ENCODE data around the gene ETV3. TPM values are rescaled to one million over a fixed set of nuclear protein-coding genes. Genes with fewer than 3 reads are reported as not detected.
"Not testable (repeated sequence)": the region's sequence is repeated elsewhere in the genome, so short reads cannot be mapped to it uniquely, and the experiment has no call there.

Gene ETV3
- total RNA-seq, 1 experiment from 2014 or later: 7.9 TPM

DNA sequence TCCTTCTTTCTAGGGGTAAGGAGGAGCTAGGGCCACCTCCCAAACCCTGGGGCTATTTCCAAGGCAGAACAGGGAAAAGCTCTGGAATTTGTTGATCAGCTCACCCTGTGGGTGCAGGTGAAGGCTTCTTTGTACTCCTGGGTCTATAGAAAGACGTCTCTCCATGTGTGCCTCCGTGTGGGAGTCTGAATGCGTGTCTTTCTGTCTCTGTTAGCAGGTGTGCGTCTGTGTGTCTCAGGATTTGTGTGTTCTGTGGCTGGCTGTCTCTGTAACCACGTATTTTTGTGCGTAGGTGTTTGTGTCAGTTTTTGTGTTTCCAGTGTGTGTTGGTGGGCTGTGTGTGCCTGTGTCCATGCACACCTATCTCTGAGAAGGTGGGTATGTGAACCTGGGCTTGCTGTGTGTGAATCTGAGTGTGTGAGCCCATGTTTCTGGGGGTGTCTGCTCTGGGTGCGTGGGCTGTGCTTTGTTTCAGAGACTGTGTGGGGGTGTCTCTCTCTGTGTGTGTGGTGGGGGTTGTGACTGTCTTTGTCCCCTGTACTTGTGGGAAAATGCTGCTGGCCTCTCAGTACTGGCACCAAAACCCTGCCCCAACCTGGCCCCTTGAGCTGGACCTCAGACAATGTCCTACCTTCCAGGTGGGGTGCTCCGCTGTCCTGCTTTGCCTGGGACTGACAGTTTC, 25.9 kb downstream of the ETV3 start:
- DNase-seq (ENCODE audit: low read depth): no peak

DNA sequence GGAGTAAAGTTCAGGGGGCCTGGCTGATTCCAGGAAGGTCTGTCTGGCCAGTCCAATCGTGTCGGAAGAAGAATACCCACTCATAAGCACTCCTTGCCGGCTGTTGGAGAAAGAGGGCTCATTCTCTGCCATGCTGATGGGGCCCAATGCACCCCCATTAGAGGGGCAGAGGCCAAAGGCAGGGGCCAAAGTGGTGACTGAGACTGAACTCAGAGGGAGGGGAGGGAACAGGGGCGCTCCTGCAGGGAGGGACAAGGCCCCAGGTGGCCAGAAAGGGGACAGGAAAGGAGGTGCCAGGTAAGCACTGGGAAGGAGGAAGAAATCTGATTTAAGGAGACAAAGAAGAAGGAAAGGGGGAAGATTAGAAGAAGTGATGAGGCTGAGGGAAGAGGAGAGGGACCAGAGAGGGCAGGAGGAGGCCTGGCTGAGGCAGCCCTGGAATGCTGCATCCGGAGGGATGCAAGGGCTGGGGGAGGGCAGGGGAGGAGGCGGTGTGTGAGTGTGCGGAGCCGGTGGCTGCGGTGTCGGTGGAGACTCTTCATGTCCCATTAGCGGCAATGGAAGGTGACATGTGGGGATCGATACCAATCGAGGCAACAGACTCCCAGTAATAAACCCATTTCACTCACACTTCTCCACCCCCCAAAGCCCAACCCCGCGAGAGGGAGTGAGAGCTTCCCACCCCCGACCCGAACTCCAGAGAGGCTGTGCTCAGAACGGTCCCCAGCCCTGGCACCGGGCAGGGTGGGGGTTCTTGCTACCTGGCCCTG, 26.6 kb downstream of the ETV3 start:
- no peak for DNase-seq (ENCODE audit: low read depth)

DNA sequence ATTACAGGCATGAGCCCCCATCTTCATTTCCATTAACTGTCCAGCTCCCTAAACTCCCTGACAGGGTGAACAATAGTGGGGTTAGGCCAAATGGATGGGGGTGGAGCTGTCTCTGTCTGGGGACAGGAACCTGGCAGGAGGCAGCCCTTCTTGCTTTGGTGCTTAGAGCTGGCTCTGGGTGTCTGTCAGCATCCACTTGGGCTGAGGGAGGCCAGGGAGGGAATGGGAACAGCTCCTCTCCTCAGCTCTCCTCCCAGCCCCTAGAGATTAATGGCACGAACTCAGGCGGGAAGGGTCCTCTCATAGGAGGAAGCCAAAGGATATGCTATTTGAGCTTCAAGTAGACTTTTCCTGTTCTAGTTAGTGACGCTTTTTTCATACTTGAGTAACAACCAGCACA, 27.5 kb downstream of the ETV3 start:
- no peak for DNase-seq (ENCODE audit: low read depth)

DNA sequence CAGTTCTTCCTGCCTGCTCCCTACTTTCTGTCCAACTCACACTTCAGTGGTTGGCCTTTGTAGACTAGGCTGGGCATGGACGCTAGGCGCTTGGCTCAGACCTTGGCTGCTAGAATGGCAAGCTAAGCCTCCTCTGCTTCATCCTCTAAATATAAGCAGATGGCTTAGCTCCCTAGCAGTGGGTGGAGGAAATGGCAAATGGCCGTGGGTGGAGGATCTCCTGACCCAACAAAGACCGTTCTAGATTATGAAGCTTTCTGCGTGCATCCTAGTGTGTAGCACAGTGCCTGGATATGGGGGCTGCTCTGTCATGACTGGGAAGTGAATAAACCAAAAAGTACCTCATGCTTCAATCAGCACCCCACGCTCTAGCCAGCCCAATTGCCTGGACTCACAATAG, 28.2 kb downstream of the ETV3 start:
- no peak for DNase-seq (ENCODE audit: low read depth)

DNA sequence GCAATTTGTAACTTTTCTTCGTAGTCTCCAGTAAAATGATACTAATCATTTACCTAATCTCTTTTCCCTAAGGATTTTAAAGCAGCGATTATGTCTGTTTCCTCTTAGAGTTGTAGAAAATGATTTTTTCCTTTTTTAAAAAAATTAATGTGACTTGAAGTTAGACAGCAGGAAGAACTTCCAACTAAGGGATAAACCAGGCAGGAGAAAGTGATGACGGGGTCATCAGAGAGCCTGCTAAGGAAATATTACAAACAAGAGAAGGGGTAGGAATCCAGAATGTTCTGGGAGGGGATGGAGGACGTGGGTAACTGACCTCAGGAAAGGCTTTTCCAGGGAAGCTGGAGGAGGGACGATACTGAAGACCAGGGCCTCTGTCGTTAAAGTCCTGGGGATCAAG, 29.7 kb downstream of the ETV3 start:
- no peak for DNase-seq (ENCODE audit: low read depth)

DNA sequence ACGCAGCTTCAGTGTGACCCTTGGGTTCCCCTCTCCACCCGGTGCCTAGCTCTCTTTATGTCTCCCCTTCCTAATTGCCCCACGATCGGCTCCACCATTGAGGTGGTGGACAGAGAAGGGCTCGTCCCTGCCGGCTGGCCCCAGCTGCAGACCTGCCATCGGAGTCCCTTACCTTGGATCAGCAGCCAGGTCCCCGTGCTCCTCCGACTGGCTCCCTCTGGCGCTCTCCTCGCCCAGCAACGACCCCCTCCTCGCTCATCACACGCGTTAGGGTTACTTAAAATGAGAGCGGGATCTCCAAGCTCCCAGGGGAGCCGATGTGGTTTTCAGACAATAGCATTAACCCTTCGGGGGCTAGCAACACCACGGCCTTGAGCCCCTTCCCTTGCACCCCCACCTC, 30.5 kb downstream of the ETV3 start:
- DNase-seq (ENCODE audit: low read depth): no peak

DNA sequence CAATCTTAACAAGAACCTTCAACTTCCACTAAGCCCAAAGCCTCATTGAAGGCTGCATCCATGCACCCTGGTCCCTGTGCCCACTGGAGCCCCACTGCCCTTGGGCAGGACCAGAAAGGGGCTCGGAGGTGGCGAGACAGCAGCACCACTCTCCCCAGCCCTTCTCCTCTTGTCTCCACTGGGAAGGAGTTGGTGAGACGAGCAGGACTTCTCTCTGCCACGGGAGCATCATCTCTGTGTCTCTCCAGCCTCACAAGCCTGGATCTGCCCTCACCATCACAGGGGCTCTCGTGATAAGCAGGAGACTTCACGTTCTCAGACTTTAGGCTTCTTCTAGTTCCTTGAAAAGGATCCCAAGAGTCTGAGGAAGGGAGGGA, 31.4 kb downstream of the ETV3 start:
- no peak for DNase-seq (ENCODE audit: low read depth)

DNA sequence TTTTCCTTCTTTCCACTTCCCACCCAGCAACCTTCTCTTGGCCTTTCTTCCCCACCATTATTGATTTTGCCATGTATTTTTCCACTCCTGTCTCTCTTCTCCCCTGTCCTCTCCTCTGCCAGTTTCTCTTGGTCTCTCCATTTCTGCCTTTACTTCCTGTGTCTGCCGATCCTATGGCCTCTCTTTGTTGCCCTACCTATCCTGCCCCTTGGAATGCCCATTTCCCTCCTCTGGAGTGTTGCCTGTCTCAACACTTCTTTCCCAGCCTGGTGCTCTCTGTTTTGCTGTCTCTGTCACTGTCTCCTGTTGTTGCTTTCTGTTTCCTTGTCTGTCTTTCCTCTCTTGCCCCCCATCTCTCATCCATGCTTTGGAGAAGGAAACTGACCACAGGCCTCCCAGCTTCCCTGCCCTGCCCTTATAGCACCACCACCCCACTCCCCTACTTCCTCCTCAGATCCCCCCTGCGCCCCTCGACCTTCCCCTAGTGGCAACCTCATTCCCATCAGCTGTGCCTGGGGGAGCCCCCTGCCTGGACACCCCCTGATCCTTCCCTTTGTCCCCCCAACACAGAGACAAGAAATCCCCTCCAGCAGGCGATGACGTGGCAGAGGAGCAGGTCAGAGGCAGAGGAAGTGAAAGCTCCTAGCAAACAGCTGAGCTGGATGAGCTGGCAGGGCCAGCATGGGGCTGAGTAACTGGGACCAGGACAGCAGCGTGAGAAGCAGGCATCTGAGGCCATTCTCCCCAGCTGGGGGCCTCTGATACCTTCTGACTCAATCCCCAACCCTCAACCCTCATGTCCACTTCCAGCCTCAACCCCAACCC, 32.0 kb downstream of the ETV3 start:
- DNase-seq (ENCODE audit: low read depth): peak; percentile 83

DNA sequence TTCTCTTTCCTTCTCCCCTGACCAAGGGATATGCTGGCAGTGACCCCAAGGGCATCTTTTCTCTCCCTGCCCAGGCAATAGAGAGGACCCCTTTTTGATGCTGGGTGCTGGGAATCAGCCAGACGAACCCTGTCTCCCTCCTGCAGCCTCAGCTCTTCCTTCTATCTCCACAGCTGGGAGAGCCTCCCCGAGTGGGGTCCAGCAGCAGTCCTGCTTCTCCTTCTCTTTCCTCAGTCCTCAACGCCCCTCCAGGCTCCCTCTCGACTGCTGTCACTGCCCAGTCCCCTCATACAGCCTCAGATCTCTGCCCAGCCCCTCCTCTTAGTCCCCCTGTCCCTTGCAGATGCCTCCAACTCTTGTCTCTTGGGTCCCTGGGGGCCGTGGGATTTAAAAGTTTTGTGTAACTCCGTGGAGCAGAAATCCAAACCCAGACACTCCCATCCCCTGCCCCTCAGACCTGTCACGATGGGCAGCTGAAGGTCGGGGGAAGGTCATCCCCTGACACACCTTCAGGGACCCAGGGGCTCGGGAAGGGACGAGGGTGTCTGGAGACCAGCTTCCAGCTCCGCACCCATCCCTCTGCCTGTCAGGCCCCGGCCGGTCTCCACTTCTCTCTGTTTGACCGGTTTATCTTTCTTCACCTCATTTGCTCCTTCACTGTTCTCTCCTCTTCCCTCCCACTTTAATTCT, 32.8 kb downstream of the ETV3 start:
- DNase-seq (ENCODE audit: low read depth): no peak

DNA sequence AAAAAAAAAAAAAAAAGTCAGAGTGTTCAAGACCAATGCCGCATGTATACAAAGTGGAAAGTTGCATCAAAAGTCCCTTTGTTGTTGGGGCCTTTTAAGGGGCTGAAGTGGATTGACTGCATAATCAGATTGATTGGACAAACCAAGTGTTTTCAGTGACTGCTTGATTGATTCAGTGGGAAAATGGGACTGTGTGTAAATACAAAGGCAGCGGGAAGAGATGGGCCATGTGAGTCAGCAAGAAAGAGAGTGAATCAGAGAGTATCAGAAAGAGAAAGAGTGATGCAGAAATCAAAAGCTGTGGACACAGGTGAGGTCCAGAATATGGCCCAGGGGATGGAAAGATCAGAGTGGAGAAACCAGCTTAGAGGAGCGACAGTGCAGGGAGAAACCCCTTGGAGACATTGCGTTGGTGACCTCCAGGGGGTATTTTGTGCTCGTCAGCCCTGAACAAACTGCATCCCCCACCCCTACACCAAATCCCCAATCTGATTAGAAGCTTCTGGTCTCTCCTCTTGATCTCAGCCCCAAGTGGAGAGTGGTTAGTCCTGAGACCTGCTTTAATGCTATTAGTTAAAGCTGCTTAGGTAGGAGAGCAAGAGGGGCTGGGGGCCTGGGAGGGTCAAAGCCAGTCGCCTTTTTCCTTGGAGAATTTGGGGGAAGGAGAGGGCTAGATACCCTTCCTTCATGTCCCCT, 33.4 kb downstream of the ETV3 start:
- peak; percentile 18 for DNase-seq (ENCODE audit: low read depth)

DNA sequence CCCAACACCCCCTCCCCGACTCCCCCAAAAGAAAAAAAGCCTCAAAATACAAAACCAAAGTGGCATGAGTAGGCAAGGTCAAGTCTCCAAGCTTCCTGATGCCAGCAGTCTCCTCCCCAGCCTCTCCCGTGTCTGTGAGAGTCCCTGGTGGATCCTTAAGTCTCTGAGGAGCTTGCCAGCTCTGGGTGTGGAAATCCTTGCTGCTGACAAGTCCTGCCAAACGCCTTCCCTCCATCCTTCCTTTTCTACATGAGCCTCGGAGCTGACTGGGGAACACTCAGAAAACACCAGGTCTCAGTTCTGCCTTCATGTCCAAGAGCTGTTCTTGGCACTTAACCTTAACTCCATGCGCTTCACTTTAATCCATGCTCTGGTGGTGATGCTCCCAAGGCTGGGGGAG, 34.9 kb downstream of the ETV3 start:
- no peak for DNase-seq (ENCODE audit: low read depth)

DNA sequence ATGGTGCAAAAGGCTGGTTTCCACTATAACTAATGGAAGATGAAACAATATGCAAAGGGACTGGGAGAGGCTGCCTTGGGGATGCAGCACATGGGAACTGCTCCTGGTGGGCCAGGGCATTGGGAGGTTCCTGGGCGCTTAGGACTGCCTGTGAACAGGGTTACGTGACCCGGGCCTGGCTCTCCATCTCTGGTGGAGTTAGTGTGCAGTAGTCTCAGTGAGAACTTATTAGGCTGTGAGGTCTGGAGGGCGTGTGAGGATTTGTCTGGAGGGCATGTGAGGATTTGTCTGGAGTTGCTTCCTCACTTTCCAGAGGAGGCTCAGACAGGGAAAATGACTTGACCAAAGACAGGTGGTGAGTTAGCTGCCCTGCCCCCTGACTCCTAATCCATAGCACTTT, 37.0 kb downstream of the ETV3 start:
- DNase-seq (ENCODE audit: low read depth): no peak

DNA sequence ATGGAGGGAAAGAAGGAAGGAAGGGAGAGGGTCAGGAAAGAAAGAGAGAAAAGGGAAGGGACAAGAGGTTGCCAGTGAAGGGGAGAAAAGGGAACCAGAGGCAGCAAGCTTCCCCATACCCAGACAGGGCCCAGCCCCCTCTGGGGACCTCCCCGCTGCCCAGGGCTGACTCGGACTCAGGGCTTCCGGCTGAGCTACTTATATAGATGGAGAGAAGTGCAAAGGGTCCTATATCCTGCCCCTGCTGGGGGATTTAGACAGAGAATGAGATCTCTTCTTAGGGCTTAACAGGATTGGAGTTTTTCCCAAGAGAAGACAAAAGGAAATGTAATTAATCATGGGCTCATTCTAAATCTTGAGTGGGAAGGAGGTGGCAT, 38.6 kb downstream of the ETV3 start, which contains the start of gene ETV3L:
Gene ETV3L (minus strand): TSS at position 176 of the 377 bp plus-strand sequence. CDS start 285 bp downstream, outside the sequence.
- DNase-seq (ENCODE audit: low read depth): no peak

DNA sequence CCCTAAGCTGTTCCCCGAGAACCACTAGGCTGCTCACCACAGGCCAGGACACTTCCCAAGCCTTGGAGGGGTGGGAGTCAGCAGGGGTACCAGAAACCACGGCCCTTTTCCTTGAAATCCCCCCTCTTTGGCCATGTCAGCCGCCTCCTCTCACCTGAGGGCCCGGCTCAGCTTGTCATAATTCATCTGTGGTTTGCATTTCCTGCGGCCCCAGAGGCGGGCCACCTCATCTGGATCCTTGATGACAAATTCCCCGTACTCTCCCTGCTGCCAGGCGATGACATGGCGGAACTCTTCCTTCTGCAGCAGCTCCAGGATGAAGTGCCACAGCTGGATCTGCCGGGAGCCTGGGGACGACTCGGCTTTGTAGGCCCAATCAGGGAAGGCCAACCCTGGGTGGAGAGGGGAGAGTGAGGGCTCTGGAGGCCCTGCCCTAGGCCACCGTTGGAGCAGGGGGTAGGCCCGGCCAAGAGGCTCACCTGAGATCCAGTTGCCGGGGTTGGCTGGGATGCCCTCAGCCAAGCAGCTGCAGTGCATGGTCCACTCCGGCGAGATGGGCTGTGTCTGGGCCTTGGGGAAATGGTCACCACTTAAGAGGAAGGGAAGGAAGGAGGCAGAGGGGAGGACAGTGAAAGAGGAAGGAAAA, 39.1 kb downstream of the ETV3 start:
- not testable (repeated sequence) for DNase-seq (ENCODE audit: low read depth)

DNA sequence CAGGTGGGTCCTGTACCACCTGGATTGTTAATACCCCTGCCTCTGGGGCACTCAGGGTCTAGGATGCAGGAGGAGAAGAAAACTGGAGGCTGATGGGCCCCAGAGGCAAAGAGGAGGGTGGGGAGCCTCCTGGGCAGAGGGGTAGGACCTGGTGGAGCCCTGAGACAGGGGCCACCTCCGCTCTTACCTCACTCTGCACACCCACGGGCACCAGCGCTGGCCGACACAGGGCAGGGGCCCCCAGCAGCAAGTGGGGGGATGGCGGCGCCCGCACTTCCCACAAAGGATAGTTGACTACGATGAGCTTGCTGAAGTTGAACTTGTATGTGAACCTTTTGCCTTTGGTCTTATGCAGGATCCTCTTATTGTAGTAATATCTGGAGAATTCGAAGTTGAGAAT, 39.7 kb downstream of the ETV3 start:
- no peak for DNase-seq (ENCODE audit: low read depth)

DNA sequence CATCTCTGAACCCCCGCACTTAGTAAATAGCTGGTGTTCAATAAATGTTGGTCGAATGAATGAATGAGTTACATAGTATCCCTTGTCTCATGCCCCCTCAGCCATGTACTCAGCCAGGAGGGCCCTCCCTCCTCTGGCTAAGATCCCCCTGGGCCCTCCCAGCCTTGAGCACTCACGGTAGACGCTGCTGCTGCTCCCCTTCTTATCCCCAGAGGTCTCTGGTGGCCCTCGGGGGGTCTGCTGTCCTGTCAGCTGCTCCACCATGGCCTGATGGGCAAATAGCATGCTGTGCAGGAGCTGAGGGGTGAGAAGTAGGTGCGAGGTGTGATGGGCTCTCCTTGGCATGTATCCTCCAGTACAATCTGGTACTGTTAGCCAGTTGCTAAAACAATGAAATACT, 40.5 kb downstream of the ETV3 start:
- DNase-seq (ENCODE audit: low read depth): no peak

DNA sequence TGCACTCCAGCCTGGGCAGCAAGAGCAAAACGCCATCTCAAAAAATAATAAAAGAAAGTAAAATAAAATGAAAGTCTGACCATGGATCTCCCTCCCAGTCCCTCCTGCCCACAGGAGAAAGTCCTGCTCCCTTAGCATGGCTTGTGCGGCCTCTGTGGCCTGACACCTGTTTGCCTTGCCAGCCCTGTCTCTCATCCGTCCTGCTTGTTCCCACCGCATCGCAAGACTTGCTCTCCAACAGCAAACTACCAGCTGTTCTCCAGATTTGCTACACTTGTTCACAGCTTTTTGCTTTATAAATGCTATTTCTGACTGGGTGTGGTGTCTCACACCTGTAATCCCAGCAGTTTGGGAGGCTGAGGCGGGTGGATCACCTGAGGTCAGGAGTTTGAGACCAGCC, 41.3 kb downstream of the ETV3 start:
- no peak for DNase-seq (ENCODE audit: low read depth)

DNA sequence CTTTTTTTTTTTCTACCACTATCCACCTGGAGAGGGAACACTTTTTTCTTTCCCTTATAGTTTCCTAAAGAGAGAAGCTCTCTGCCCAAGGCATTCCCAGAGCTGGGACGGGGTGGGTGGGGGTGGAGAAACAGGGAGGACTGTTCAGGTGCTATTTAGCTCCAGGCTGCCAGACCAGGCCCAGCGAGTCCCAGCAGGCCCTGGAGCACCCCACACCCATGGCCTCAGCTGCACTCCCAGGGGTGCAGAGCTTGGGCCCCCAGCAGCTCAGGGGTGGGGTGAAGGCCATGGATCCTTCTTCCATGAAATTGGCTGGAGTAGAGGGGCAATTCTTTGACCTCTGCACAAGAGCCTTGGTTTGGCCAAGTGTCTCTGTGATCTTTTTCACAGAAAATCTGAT, 42.6 kb downstream of the ETV3 start:
- DNase-seq (ENCODE audit: low read depth): no peak

DNA sequence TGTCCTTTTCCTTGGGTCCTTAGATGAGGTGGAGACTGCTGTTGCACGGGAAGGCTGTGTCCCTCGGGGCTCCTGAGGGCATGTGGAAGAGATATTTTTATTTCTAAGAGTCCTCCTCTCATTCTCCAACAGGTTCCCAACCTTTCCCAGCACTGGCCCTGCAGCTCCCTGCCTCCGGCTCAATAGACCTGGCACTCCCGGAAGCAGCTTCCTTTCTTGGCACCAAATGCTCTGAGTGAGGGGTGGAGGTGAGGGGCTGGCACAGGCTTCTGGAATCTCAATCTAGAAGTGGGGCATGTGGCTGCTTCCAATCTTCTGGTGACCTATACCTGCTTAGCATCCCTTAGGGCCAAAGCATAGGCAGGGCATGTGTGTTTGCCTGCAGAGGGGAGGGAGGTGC, 43.1 kb downstream of the ETV3 start:
- DNase-seq (ENCODE audit: low read depth): no peak

DNA sequence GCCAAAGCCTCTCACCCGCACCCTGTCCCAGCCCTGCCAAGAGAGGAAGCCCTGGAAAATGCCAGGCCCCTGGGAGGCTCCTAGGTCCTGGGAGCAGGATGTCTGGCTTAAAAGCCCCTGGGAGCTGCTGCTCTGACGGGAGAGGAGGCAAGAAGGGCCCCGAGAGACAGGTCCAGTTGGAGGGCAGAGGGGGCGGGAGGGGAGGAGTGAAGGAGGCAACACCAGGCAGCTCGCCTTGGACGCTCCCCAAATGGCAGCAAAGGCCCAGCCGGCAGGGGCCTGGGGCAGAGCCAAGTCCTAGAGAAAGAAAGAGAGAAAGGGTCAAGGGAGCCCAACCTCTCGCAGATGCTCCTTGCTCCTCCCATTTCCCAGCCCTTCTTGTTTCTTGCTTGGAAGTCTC, 45.4 kb downstream of the ETV3 start:
- DNase-seq (ENCODE audit: low read depth): no peak

DNA sequence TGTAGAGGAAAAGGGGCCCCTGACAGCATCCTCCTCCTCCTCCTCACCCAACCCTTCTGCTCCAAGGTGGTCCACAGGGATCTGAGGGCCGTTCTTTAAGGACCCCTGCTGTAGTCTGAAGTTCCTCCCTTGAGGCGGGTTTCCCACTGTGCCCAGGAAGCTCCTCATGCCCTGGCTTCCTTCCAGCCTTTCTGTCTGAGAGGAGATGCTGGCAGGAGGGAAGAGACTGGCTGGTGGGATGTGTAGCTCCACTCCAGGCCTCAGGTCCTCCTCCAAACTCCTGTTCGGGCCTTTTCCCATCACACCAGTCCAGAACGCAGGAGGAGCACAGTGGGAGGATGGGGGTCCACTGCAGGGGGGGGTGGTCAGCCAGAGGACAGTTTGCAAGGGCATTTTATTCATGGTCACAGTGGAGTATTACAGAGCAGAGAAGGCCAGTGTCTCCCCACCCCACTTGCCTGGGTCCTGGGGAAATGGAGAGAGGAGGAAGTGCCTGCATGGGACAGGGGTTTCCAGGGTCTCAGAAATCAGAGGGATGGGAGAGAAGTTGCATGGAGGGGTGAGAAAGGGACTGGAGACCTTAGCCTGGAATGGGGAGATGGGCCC, 46.4 kb downstream of the ETV3 start:
- no peak for DNase-seq (ENCODE audit: low read depth)
